Endodermal cell (in vitro differentiated cells): ENCODE data around the gene GPHN. TPM values are rescaled to one million over a fixed set of nuclear protein-coding genes. Genes with fewer than 3 reads are reported as not detected.

Experiments used
- DNase-seq: peaks from one replicate; pipeline ENCODE4 v3.0.0-alpha.2; 2017
- H3K27ac ChIP-seq: 2 replicates; pipeline ENCODE4 v1.5.1; 2013; ENCODE audit warnings: mild to moderate bottlenecking, low read depth, low read length, moderate library complexity
- H3K27me3 ChIP-seq: 2 replicates; pipeline ENCODE4 v1.6.1; 2013; ENCODE audit warnings: mild to moderate bottlenecking, low read length, moderate library complexity; ENCODE audit not compliant: insufficient read depth, control insufficient read depth, poor library complexity, severe bottlenecking
- H3K36me3 ChIP-seq: 2 replicates; pipeline ENCODE4 v1.7.0; 2013; ENCODE audit warnings: mild to moderate bottlenecking, low read length, moderate library complexity; ENCODE audit not compliant: control insufficient read depth, insufficient read depth
- H3K4me1 ChIP-seq: one replicate; pipeline ENCODE4 v1.7.0; 2013; ENCODE audit warnings: low read length; ENCODE audit not compliant: control insufficient read depth, insufficient read depth
- H3K4me3 ChIP-seq: 2 replicates; pipeline ENCODE4 v1.5.1; 2013; ENCODE audit warnings: mild to moderate bottlenecking, low read length, moderate library complexity
- H3K9ac ChIP-seq: 2 replicates; pipeline ENCODE4 v1.6.1; 2013; ENCODE audit warnings: mild to moderate bottlenecking, low read length, moderate library complexity; ENCODE audit not compliant: poor library complexity, severe bottlenecking; ENCODE audit errors: extremely low read depth
- H3K9me3 ChIP-seq: 2 replicates; pipeline ENCODE4 v1.6.1; 2013; ENCODE audit warnings: mild to moderate bottlenecking, low read length, moderate library complexity; ENCODE audit not compliant: control insufficient read depth
- H3K27ac Mint-ChIP-seq: 2 replicates; pipeline ENCODE4 v1.8.0; 2020; ENCODE audit warnings: mixed read lengths
- H3K27me3 Mint-ChIP-seq: 2 replicates; pipeline ENCODE4 v1.8.0; 2021; ENCODE audit warnings: mild to moderate bottlenecking, mixed read lengths; ENCODE audit not compliant: insufficient read depth
- H3K36me3 Mint-ChIP-seq: 2 replicates; pipeline ENCODE4 v1.8.0; 2020; ENCODE audit warnings: low read depth, mixed read lengths
- H3K4me1 Mint-ChIP-seq: 2 replicates; pipeline ENCODE4 v1.8.0; 2020; ENCODE audit warnings: mixed read lengths
- H3K4me3 Mint-ChIP-seq: 2 replicates; pipeline ENCODE4 v1.8.0; 2020; ENCODE audit warnings: mild to moderate bottlenecking, moderate library complexity, mixed read lengths
- H3K9me3 Mint-ChIP-seq: 2 replicates; pipeline ENCODE4 v1.8.0; 2020; ENCODE audit warnings: mild to moderate bottlenecking, mixed read lengths
- CTCF ChIP-seq: fragments of 200-600 bp; sonication (generic); conservative IDR thresholded peaks from 2 replicates; pipeline ENCODE4 v1.5.0; 2021; ENCODE audit warnings: antibody characterized with exemption, mild to moderate bottlenecking
- WGBS, 2 experiments: methylation state at CpG; one replicate each; pipeline versions ENCODE4 v1.1.5 to v1.1.7; 2013; ENCODE audit warnings: missing lambda C conversion rate in 2 of 2, mixed read lengths in 1 of 2; ENCODE audit not compliant: insufficient coverage in 1 of 2, insufficient read length in 1 of 2; 5-methylcytosine and 5-hydroxymethylcytosine counted together
- total RNA-seq, 2 donors: library from RNA; stranded (reverse); fragmentation: NEBNext Ultra II Directional in 1 of 2; extraction: Animal tissue kit (Norgen Biotek cat#: 25700) in 1 of 2; gene quantifications; 2 replicates in 1 of 2; 3 replicates in 1 of 2; pipeline ENCODE4 v1.2.1, GENCODE V29; 2021

Gene GPHN
- total RNA-seq, 2 donors from 2014 or later, result 12.4 to 15.0 TPM

GRCh38 chr14:66982247-66982646, 474.3 kb downstream of the GPHN start:
- no peak overlapping the region for H3K4me3 ChIP-seq
- no peak for DNase-seq
- no peaks in the 10 kb centered on the region for H3K9me3 ChIP-seq
- H3K4me1 ChIP-seq, result no peaks in the 10 kb centered on the region
- Mint-ChIP-seq H3K9me3 (no peaks in the 10 kb centered on the region), H3K4me3 (no peak overlapping the region), H3K27ac (no peak overlapping the region), H3K36me3 (no peaks in the 10 kb centered on the region), H3K4me1 (no peaks in the 10 kb centered on the region), H3K27me3 (no peaks in the 10 kb centered on the region)
- no peaks in the 10 kb centered on the region for H3K36me3 ChIP-seq
- no peak overlapping the region for H3K27ac ChIP-seq
- H3K9ac ChIP-seq, result no peak overlapping the region
- TF ChIP-seq CTCF, result no peak
- no peaks in the 10 kb centered on the region for H3K27me3 ChIP-seq

GRCh38 chr14:66992776-66993175, 484.8 kb downstream of the GPHN start:
- Histone ChIP-seq H3K27me3 (no peaks in the 10 kb centered on the region), H3K9ac (no peak overlapping the region), H3K27ac (no peak overlapping the region), H3K4me3 (no peak overlapping the region), H3K9me3 (no peaks in the 10 kb centered on the region), H3K36me3 (no peaks in the 10 kb centered on the region), H3K4me1 (no peaks in the 10 kb centered on the region)
- Mint-ChIP-seq H3K27ac (no peak overlapping the region), H3K9me3 (no peaks in the 10 kb centered on the region), H3K36me3 (no peaks in the 10 kb centered on the region), H3K4me1 (no peaks in the 10 kb centered on the region), H3K4me3 (no peak overlapping the region), H3K27me3 (no peaks in the 10 kb centered on the region)
- no peak for DNase-seq
- no peak for TF ChIP-seq CTCF
- 92% methylated on average over 2 of the region's 2 CpGs; no CpG with 5 or more reads in 1 of the 2 experiments for WGBS, 2 experiments

- Mint-ChIP-seq H3K36me3 (no peaks in the 10 kb centered on the region), H3K4me3 (no peak overlapping the region), H3K27me3 (no peaks in the 10 kb centered on the region), H3K9me3 (no peaks in the 10 kb centered on the region), H3K27ac (no peak overlapping the region), H3K4me1 (no peaks in the 10 kb centered on the region)
- Histone ChIP-seq H3K9me3 (no peaks in the 10 kb centered on the region), H3K36me3 (no peaks in the 10 kb centered on the region), H3K4me3 (no peak overlapping the region), H3K4me1 (no peaks in the 10 kb centered on the region), H3K27me3 (no peaks in the 10 kb centered on the region), H3K9ac (no peak overlapping the region), H3K27ac (no peak overlapping the region)
- TF ChIP-seq CTCF, result no peak
- WGBS, 2 experiments, result 100% methylated on average over 1 of the region's 1 CpG; no CpG with 5 or more reads in 1 of the 2 experiments
- no peak for DNase-seq
These were observed 485.6 kb downstream of the GPHN start for GRCh38 chr14:66993512-66993911.
